ENCODE measurements around the gene ABCA1.
"Not testable (repeated sequence)": the region's sequence is repeated elsewhere in the genome, so short reads cannot be mapped to it uniquely, and the experiment has no call there.

Gene ABCA1

GRCh38 chr9:104934691-104935500 lies 6.9 kb upstream of the ABCA1 start:
- POLR2A ChIA-PET: no interaction called here
- DNase-seq (ENCODE audit: extremely low spot score): no peak
- CTCF ChIA-PET: no interaction called here
- TF ChIP-seq LEF1 (IDR thresholded peaks at IDR 0.05; ENCODE audit: borderline replicate concordance): no peak
- TF ChIP-seq TARDBP (IDR thresholded peaks at IDR 0.05): no peak
- no peak for TF ChIP-seq NFRKB (IDR thresholded peaks at IDR 0.05)
- no peak for TF ChIP-seq FOXK2 (IDR thresholded peaks at IDR 0.05)
- TF ChIP-seq ZNF384 (IDR thresholded peaks at IDR 0.05): no peak
- no peak for TF ChIP-seq HDGF (IDR thresholded peaks at IDR 0.05; ENCODE audit: borderline replicate concordance)

GRCh38 chr9:104933091-104933490 lies 5.1 kb upstream of the ABCA1 start:
- DNase-seq (ENCODE audit: extremely low spot score); CTCF ChIA-PET: not testable (repeated sequence)
- POLR2A ChIA-PET: interaction anchor here (1.7 kb wide), 1 partner anchor 35 kb away, joined by 4 read pairs; no protein-coding TSS in a partner anchor

- POLR2A ChIA-PET: no interaction called here
- TF ChIP-seq HDGF (IDR thresholded peaks at IDR 0.05; ENCODE audit: borderline replicate concordance): no peak
- TF ChIP-seq SP1 (IDR thresholded peaks at IDR 0.05): no peak
- TF ChIP-seq ELF4 (IDR thresholded peaks at IDR 0.05): no peak
- TF ChIP-seq FOXK2 (IDR thresholded peaks at IDR 0.05): no peak
- TF ChIP-seq FOXA1 (IDR thresholded peaks at IDR 0.05): no peak
- no peak for TF ChIP-seq L3MBTL2 (conservative IDR thresholded peaks at IDR 0.05)
- TF ChIP-seq SUZ12 (IDR thresholded peaks at IDR 0.05): no peak
- TF ChIP-seq FOXM1 (IDR thresholded peaks at IDR 0.05; ENCODE audit: borderline replicate concordance): no peak
- TF ChIP-seq ZNF384 (IDR thresholded peaks at IDR 0.05): no peak
- no peak for TF ChIP-seq NFRKB (IDR thresholded peaks at IDR 0.05)
- TF ChIP-seq ARNT (IDR thresholded peaks at IDR 0.05): no peak
- no peak for TF ChIP-seq TARDBP (IDR thresholded peaks at IDR 0.05)
- TF ChIP-seq LEF1 (IDR thresholded peaks at IDR 0.05; ENCODE audit: borderline replicate concordance): no peak
- TF ChIP-seq BHLHE40 (IDR thresholded peaks at IDR 0.05; ENCODE audit: borderline replicate concordance): no peak
- TF ChIP-seq CTBP1 (IDR thresholded peaks at IDR 0.05; ENCODE audit: borderline replicate concordance): no peak
- TF ChIP-seq PKNOX1 (IDR thresholded peaks at IDR 0.05): no peak
- CTCF ChIA-PET: no interaction called here
- DNase-seq (ENCODE audit: extremely low spot score): no peak
These were observed 3.3 kb upstream of the ABCA1 start for GRCh38 chr9:104931256-104931655.

GRCh38 chr9:104927216-104927911 lies 591 bp downstream of the ABCA1 start:
- CTCF ChIA-PET: interaction anchor here (0.7 to 1.0 kb wide), 3 partner anchors 117 to 232 kb away, joined by 3 to 5 read pairs (median 3); no protein-coding TSS in a partner anchor
- POLR2A ChIA-PET: interaction anchor here (2.0 kb wide), 1 partner anchor 40 kb away, joined by 8 read pairs; no protein-coding TSS in a partner anchor
- DNase-seq (ENCODE audit: extremely low spot score): peak; percentile 28
- TF ChIP-seq FOXA1 (IDR thresholded peaks at IDR 0.05): no peak
- TF ChIP-seq L3MBTL2 (conservative IDR thresholded peaks at IDR 0.05): no peak
- no peak for TF ChIP-seq SP1 (IDR thresholded peaks at IDR 0.05)
- TF ChIP-seq ZNF384 (IDR thresholded peaks at IDR 0.05): peak; percentile 50; the same call in 1 of the 2 replicates
- TF ChIP-seq SUZ12 (IDR thresholded peaks at IDR 0.05): no peak
- TF ChIP-seq TARDBP (IDR thresholded peaks at IDR 0.05): no peak
- TF ChIP-seq FOXM1 (IDR thresholded peaks at IDR 0.05; ENCODE audit: borderline replicate concordance): no peak
- TF ChIP-seq CTBP1 (IDR thresholded peaks at IDR 0.05; ENCODE audit: borderline replicate concordance): no peak

GRCh38 chr9:104923740-104924139 lies 4.2 kb downstream of the ABCA1 start:
- POLR2A ChIA-PET: no interaction called here
- TF ChIP-seq ZNF384 (IDR thresholded peaks at IDR 0.05) (no peak), FOXK2 (IDR thresholded peaks at IDR 0.05) (no peak), LEF1 (IDR thresholded peaks at IDR 0.05; ENCODE audit: borderline replicate concordance) (no peak)
- CTCF ChIA-PET: interaction anchor here (1.7 kb wide), 1 partner anchor 61 kb away, joined by 4 read pairs; no protein-coding TSS in a partner anchor

GRCh38 chr9:104923289-104923688 lies 4.7 kb downstream of the ABCA1 start:
- CTCF ChIA-PET: interaction anchor here (1.7 kb wide), 1 partner anchor 60 kb away, joined by 4 read pairs; no protein-coding TSS in a partner anchor
- TF ChIP-seq L3MBTL2 (conservative IDR thresholded peaks at IDR 0.05) (no peak), NFRKB (IDR thresholded peaks at IDR 0.05) (no peak), TARDBP (IDR thresholded peaks at IDR 0.05) (no peak), SP1 (IDR thresholded peaks at IDR 0.05) (no peak), ELF4 (IDR thresholded peaks at IDR 0.05) (no peak), SUZ12 (IDR thresholded peaks at IDR 0.05) (no peak), ARNT (IDR thresholded peaks at IDR 0.05) (no peak), FOXK2 (IDR thresholded peaks at IDR 0.05) (no peak), BHLHE40 (IDR thresholded peaks at IDR 0.05; ENCODE audit: borderline replicate concordance) (no peak), FOXM1 (IDR thresholded peaks at IDR 0.05; ENCODE audit: borderline replicate concordance) (no peak), PKNOX1 (IDR thresholded peaks at IDR 0.05) (no peak), CTBP1 (IDR thresholded peaks at IDR 0.05; ENCODE audit: borderline replicate concordance) (no peak), ZNF384 (IDR thresholded peaks at IDR 0.05) (no peak), LEF1 (IDR thresholded peaks at IDR 0.05; ENCODE audit: borderline replicate concordance) (no peak), HDGF (IDR thresholded peaks at IDR 0.05; ENCODE audit: borderline replicate concordance) (no peak), FOXA1 (IDR thresholded peaks at IDR 0.05) (no peak)
- no peak for DNase-seq (ENCODE audit: extremely low spot score)
- POLR2A ChIA-PET: no interaction called here

More at GRCh38 chr9:104923740-104924139, 4.2 kb downstream of the ABCA1 start:
- no peak for DNase-seq (ENCODE audit: extremely low spot score)

- POLR2A ChIA-PET: not testable (repeated sequence)
- CTCF ChIA-PET: interaction anchor here (1.7 kb wide), 1 partner anchor 60 kb away, joined by 4 read pairs; no protein-coding TSS in a partner anchor
These were observed 5.2 kb downstream of the ABCA1 start for GRCh38 chr9:104922748-104923147.

More at GRCh38 chr9:104922748-104923147, 5.2 kb downstream of the ABCA1 start:
- not testable (repeated sequence) for DNase-seq (ENCODE audit: extremely low spot score)
